Effector memory CD8-positive, alpha-beta T cell (primary cell): ENCODE data around the gene TULP4.
"Not testable (repeated sequence)": the region's sequence is repeated elsewhere in the genome, so short reads cannot be mapped to it uniquely, and the experiment has no call there.

Experiments
- ATAC-seq: fragments of 150-1000 bp; cut with Tn5 transposase; replicated peaks from 2 replicates; pipeline ENCODE4 v1.10.0; 2021; ENCODE audit warnings: mild to moderate bottlenecking, moderate library complexity
- DNase-seq, 3 experiments: peaks; one replicate each; pipeline ENCODE4 v3.0.0; 2021
- H3K27ac Mint-ChIP-seq, 2 donors: one replicate each; pipeline ENCODE4 v1.8.0; 2022; ENCODE audit warnings: mild to moderate bottlenecking in 2 of 2, mixed read lengths in 2 of 2, moderate library complexity in 2 of 2
- H3K27me3 Mint-ChIP-seq, 2 donors: one replicate each; pipeline ENCODE4 v1.8.0; 2022; ENCODE audit warnings: mixed read lengths in 2 of 2
- H3K36me3 Mint-ChIP-seq: one replicate; pipeline ENCODE4 v1.8.0; 2022; ENCODE audit warnings: mild to moderate bottlenecking, moderate library complexity, mixed read lengths; ENCODE audit not compliant: insufficient read depth
- H3K4me1 Mint-ChIP-seq, 2 donors: one replicate each; pipeline ENCODE4 v1.8.0; 2022; ENCODE audit warnings: low read depth in 2 of 2, mixed read lengths in 2 of 2
- H3K4me3 Mint-ChIP-seq, 2 donors: one replicate each; pipeline ENCODE4 v1.8.0; 2022; ENCODE audit warnings: mild to moderate bottlenecking in 2 of 2, mixed read lengths in 2 of 2, moderate library complexity in 2 of 2
- H3K9me3 Mint-ChIP-seq, 2 donors: one replicate each; pipeline ENCODE4 v1.8.0; 2022; ENCODE audit warnings: mixed read lengths in 2 of 2

The TULP4 gene

DNA sequence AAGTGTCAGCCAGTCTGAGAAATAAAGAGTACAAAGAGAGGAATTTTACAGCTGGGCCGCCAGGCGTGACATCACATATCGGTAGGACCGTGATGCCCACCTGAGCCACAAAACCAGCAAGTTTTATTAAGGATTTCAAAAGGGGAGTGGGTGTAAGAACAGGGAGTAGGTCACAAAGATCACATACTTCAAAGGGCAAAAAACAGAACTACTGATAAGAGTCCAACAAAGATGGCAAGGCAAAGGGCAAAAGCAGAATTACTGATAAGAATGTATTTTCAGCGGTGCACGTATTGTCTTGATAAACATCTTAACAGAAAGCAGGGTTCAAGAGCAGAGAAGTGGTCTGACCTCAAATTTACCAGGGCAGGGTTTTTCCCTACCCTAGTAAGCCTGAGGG, 33.2 kb downstream of the TULP4 start:
- not testable (repeated sequence) for H3K36me3 Mint-ChIP-seq, H3K9me3 Mint-ChIP-seq, H3K27ac Mint-ChIP-seq, DNase-seq, H3K27me3 Mint-ChIP-seq, H3K4me3 Mint-ChIP-seq, ATAC-seq
- peaks cover 11 to 16% of the 10 kb centered on the region in 2 donors for H3K4me1 Mint-ChIP-seq

DNA sequence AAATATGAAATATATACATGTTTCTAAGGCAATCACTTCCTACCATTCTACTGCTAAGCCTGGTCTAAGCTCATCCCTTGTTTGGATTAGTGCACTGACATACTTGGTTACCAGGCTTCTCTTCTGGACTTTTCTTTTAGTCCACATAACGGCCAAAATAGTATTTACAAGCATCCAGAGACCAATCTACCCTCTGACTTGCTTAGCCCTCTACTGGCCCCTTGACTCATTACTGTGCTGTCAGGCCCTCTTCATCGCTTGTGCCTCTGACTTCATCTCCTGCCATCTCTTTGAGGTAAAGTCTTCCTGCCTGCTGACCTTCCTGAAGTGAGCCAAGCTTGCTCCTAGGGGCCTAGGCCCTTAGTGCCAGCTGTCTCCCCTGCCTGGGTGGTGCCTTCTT, 35.1 kb downstream of the TULP4 start:
- no peak overlapping the region for H3K27ac Mint-ChIP-seq
- H3K4me1 Mint-ChIP-seq, result peaks cover 8 to 16% of the 10 kb centered on the region in 2 donors
- ATAC-seq (no peak), DNase-seq (no peak)
- no peak overlapping the region for H3K4me3 Mint-ChIP-seq
- H3K27me3 Mint-ChIP-seq, result no peaks in the 10 kb centered on the region
- H3K36me3 Mint-ChIP-seq, result peaks cover 2% of the 10 kb centered on the region
- H3K9me3 Mint-ChIP-seq, result peaks cover 0 to 3% of the 10 kb centered on the region in 2 donors

DNA sequence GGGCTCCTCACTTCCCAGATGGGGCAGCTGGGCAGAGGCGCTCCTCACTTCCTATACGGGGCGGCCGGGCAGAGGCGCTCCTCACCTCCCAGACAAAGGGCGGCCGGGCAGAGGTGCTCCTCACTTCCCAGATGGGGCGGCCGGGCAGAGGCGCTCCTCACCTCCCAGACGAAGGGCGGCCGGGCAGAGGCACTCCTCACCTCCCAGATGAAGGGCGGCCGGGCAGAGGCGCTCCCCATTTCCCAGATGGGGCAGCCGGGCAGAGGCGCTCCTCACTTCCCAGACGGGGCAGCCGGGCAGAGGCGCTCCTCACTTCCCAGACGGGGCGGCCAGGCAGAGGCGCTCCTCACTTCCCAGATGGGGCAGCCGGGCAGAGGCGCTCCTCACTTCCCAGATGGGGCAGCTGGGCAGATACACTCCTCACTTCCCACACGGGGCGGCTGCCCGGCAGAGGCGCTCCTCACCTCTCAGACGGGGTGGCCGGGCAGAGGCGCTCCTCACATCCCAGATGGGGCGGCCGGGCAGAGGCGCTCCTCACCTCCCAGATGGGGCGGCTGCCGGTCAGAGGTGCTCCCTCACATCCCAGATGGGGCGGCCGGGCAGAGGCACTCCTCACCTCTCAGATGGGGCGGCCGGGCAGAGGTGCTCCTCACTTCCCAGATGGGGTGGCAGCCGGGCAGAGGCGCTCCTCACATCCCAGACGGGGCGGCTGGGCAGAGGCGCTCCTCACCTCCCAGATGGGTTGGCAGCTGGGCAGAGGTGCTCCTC, 36.7 kb downstream of the TULP4 start:
- not testable (repeated sequence) for ATAC-seq, DNase-seq, H3K27ac Mint-ChIP-seq, H3K9me3 Mint-ChIP-seq, H3K4me3 Mint-ChIP-seq, H3K4me1 Mint-ChIP-seq, H3K27me3 Mint-ChIP-seq, H3K36me3 Mint-ChIP-seq

DNA sequence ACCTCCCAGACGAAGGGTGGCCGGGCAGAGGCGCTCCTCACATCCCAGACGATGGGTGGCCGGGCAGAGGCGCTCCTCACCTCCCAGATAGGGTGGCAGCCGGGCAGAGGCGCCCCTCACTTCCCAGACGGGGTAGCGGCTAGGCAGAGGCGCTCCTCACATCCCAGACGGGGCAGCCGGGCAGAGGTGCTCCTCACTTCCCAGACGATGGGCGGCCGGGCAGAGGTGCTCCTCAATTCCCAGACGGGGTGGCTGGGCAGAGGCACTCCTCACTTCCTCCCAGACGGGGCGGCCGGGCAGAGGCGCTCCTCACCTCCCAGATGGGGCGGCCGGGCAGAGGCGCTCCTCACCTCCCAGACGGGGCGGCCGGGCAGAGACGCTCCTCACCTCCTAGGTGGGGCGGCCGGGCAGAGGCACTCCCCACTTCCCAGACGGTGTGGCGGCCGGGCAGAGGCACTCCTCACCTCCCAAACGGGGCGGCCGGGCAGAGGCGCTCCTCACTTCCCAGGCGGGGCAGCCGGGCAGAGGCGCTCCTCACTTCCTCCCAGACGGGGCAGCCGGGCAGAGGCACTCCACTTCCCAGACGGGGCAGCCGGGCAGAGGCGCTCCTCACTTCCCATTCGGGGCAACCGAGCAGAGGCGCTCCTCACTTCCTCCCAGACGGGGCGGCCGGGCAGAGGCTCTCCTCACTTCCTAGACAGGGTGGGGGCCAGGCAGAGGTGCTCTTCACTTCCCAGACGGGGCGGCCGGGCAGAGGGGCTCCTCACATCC, 37.4 kb downstream of the TULP4 start:
- DNase-seq, H3K27ac Mint-ChIP-seq, H3K4me3 Mint-ChIP-seq, H3K36me3 Mint-ChIP-seq, H3K9me3 Mint-ChIP-seq, H3K27me3 Mint-ChIP-seq, H3K4me1 Mint-ChIP-seq, ATAC-seq: not testable (repeated sequence)

DNA sequence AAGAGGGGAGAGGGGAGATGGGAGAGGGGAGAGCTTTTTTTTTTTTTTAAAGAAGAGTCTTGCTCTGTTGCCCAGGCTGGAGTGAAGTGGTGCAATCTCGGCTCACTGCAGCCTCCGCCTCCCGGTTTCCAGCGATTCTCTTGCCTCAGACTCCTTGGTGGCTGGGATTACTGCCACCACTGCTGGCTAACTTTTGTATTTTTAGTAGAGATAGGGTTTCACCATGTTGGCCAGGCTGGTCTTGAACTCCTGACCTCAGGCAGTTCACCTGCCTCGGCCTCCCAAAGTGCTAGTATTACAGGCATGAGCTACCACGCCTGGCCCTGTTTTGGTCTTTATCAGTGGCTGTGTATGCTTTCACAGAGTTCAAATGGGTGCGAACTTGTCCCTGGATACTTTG, 38.5 kb downstream of the TULP4 start:
- not testable (repeated sequence) for H3K27ac Mint-ChIP-seq, H3K4me3 Mint-ChIP-seq, ATAC-seq, H3K9me3 Mint-ChIP-seq, H3K27me3 Mint-ChIP-seq, DNase-seq, H3K36me3 Mint-ChIP-seq
- H3K4me1 Mint-ChIP-seq, result peaks cover 8 to 11% of the 10 kb centered on the region in 2 donors

DNA sequence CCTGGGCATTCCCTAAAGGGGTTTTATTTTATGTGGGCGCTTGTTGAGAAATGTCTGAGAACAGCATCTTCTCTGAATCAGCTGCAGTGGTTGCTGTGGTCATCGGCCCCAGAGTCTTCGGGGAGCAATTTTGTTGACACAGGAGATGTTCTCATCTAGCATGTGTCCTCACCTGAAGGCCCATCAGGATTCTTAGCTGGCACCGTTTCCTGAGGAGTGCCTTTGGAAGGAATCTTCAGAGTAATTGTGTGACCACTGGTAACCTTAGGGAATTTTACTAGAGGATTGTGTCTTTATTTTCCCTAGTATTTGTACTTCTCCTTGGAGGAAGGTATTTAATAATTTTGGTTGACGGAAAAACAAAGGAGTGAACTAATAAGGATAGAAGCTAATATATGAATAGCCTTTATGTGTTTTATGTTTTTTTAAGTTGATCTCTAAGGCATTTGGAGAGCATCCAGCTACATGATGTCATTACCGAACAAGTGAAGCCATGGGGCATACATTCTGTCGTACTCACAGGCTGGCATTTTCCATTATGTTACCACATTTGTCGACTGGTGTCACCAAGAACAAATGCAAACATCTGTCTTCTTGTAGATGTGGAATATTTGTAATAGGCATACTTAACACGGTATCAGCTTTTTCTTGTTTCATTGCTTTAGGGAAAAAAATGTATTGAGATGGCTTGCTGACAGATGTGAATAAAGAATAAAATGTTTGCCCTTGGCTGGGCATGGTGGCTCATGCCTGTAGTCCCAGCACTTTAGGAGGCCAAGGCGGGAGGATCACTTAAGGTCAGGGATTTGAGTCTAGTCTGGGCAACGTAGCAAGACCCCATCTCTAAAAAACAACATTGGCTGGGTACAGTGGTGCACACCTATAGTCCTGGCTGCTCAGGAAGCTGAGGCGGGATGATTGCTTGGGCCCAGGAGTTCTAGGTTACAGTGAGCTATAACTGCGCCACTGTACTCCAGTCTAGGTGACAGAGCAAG, 41.9 kb downstream of the TULP4 start:
- Mint-ChIP-seq H3K9me3 (no peaks in the 10 kb centered on the region), H3K4me3 (no peak overlapping the region), H3K27ac (peak overlapping the region in 1 of 2 donors; percentile 69), H3K27me3 (no peaks in the 10 kb centered on the region), H3K36me3 (no peaks in the 10 kb centered on the region), H3K4me1 (peaks cover 33 to 41% of the 10 kb centered on the region in 2 donors)
- ATAC-seq, result no peak
- DNase-seq, result no peak

DNA sequence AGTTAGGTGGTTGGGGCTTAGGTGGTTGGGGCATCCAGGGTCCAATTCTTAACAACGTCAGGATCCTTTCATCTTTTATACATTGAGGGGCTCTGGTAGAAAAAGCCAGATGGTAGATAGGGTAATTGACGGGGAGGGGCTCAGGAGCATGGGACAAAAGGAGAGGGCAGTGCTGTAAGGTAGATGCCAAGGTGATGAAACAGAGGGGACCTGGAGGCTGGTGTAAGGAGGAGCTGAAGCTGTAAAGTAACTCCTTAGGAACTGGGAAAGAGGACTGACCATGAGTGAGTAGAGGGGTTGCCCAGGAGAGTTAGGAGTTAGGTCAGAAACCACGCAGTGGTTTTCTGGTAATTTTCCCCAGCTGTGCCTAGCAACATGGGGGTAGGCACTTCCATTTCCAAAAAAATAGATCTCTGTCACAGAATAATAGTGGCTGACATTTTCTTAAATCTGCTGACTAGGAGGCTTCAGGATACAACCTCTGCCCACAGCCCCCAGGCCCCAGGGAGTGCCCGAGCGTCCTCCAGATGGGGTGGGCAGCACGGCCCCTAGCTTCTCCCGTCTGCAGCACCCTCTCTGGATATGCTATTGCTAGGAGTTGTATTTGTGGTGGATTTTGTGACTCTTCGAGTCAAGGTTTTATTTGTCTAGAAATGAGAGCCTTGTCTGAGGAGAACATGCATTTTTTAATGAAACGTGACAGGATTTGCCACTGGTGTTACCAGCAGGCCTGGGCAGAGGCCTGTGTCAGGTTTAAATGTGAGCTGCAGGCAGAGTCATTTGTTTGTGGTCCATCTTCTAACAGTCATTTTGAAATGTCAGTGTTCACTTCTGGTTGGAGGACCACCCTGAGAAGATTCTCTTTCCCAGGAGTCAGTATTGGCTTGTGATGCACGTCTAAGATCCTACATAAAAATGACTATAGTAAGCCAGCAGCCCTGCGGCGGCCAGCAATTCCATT, 44.6 kb downstream of the TULP4 start:
- no peaks in the 10 kb centered on the region for H3K9me3 Mint-ChIP-seq
- DNase-seq (no peak), ATAC-seq (no peak)
- peaks cover 40 to 56% of the 10 kb centered on the region in 2 donors for H3K4me1 Mint-ChIP-seq
- no peaks in the 10 kb centered on the region for H3K36me3 Mint-ChIP-seq
- H3K4me3 Mint-ChIP-seq, result peak overlapping the region in 1 of 2 donors; percentile 29
- no peaks in the 10 kb centered on the region for H3K27me3 Mint-ChIP-seq
- peak overlapping the region; percentile 69 to 77 for H3K27ac Mint-ChIP-seq

DNA sequence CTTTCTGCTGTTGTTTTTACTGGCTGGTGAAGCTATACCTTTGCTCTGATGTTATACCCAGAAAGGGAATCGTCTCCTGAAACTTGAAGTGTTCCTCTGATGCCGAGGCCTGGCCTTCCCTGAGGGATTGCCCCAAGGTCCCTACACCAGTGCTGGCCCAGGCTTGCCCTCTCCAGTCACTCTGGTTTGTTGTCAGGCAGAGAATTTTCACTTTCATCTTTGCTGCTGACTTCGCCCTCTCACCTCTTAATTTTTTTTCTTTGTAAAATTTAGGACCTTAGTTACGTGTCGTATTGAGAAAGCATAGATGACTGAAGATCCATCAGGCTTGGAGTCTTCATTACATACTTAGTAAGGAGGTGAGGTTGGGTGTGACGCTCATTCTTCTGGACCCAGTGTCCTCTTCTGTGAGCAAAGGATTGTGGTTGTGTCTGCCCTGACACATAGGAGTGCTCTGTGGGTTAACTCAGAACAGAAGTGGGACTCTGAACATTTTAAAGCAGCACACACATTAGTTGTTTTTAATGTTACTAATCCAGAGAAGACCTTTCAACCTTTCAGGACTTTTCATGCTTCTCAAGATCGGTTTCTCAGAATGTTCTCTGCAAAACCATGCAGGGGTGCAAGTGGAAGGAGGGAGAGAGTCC, 45.4 kb downstream of the TULP4 start:
- peak overlapping the region; percentile 69 to 77 for H3K27ac Mint-ChIP-seq
- DNase-seq (no peak), ATAC-seq (peak; percentile 26)
- peak overlapping the region; percentile 2 to 29 for H3K4me3 Mint-ChIP-seq
- peaks cover 40 to 56% of the 10 kb centered on the region in 2 donors for H3K4me1 Mint-ChIP-seq
- no peaks in the 10 kb centered on the region for H3K36me3 Mint-ChIP-seq
- no peaks in the 10 kb centered on the region for H3K27me3 Mint-ChIP-seq
- H3K9me3 Mint-ChIP-seq, result no peaks in the 10 kb centered on the region

DNA sequence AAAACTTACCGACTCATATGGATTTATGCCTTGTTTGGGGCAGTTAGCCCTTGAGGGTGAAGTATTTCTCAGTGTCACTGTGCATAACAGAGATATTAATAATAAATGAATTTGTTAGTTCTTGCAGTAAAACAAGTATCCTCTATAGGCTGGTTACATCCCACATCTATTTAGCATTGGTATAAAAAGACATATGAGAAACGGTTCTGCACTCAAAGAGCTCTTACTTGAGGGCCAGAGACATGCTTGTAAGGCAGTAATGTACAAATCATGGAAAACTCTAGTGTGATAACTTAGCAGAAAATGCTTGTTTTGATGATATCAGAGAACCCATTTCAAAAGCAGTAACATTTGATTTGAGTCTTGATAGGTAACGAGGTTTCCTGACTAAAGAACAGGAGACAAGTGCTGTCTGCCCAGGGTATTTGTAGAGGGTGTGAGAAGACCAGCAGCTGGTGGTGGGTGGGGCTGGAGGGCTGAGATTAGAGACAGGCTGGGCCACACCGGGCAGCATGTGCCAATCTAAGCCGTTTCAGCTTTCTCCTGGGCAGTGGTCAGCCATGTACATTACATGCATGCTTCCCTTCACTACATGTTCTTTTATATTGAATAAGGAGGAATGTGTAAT, 46.3 kb downstream of the TULP4 start:
- peak; percentile 21 for ATAC-seq
- no peaks in the 10 kb centered on the region for H3K36me3 Mint-ChIP-seq
- H3K4me1 Mint-ChIP-seq, result peaks cover 40 to 56% of the 10 kb centered on the region in 2 donors
- no peak for DNase-seq
- no peaks in the 10 kb centered on the region for H3K9me3 Mint-ChIP-seq
- no peak overlapping the region for H3K4me3 Mint-ChIP-seq
- peak overlapping the region; percentile 7 to 77 for H3K27ac Mint-ChIP-seq
- no peaks in the 10 kb centered on the region for H3K27me3 Mint-ChIP-seq

DNA sequence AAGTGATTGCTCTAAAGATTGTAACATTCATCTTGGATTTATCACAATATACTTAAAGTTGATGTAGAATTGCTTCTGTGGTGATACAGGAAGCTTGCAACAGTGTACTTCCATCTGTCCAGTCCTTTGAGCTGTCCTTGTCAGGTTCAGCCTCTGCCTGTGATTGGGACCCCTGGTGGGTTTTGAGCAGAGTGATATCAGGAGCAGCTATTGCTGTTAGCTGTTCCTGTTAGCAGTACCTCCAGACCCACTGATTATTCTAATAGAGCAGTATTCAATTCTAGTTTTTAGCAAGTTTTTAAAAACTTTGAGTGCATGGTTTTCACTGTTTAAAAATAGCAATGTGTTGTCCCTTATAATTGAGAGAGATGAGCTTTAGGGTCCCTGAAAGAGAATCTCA, 48.8 kb downstream of the TULP4 start:
- Mint-ChIP-seq H3K36me3 (no peaks in the 10 kb centered on the region), H3K27me3 (no peaks in the 10 kb centered on the region), H3K9me3 (no peaks in the 10 kb centered on the region), H3K27ac (peak overlapping the region in 1 of 2 donors; percentile 24), H3K4me1 (peaks cover 31 to 45% of the 10 kb centered on the region in 2 donors), H3K4me3 (no peak overlapping the region)
- ATAC-seq (no peak), DNase-seq (no peak)

DNA sequence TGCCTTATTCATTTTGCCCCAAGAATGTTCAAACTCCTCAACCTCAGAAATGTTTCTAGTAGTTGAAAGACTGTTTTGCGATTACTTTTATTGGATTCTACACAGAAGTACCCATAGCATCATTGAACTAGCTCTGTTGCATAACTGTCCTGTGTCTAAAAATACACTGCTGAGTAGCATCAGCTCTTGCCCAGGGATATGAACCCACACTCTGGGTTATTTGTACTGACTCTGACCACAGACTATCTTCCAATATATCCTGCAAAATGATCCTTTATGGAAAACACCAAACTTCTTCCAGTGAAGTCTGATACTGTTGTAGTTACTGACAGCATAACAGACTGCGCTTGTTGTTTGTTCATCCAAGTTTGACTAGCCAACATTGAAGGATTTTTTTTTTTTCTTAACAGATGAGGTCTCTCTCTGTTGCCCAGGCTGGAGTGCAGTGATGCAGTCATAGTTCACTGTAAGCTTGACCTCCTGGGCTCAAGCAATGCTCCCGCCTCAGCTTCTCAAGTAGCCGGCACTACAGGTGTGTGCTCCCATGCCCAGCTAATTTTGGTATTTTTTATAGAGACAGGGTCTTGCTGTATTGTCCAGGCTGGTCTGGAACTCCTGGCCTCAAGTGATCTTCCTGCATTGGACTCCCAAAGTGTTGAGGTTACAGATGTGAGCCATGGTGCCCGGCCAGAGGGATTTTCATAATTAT, 49.9 kb downstream of the TULP4 start:
- Mint-ChIP-seq H3K36me3 (no peaks in the 10 kb centered on the region), H3K27ac (no peak overlapping the region), H3K4me1 (peaks cover 28 to 41% of the 10 kb centered on the region in 2 donors), H3K27me3 (no peaks in the 10 kb centered on the region), H3K9me3 (no peaks in the 10 kb centered on the region), H3K4me3 (no peak overlapping the region)
- ATAC-seq (no peak), DNase-seq (no peak)
